ENCODE results near the gene IMP3.

DNA sequence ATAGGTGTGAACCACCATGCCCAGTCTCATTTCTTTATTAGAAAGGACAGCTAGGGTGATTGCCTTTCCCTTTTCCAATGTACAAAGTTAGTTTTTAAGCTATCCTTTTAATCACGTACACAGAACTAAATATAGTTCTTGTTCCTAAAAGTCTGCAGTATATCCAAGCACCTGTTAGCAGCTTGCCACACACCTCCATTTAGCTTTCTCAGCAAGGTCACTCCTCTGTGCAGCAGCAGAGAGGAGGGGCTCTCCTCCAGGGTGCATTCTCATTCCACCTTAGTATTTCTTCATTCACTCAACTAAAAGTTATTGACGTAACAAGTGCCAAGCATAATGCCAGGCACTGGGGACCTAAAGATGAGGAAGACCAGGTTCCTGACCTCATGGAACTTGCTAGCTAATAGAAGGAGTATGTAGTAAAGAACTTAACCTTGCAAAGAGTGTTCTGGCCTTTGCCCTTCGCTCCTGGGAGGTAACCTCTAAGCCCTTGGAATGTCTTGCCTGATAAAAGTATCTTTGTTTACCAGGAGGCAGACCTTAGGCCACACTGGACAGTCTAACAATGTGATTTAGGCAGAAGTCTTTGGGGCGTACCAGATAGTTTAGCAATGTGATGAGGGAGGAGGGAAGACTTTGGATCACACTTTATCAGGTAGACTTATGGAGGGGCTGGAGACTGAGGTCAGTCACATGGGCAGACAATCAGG is 48.2 kb downstream of the IMP3 start:
- no peak for TF ChIP-seq EZH2 (IDR thresholded peaks at IDR 0.05; ENCODE audit: borderline replicate concordance, low read depth, low read length, poor library complexity, severe bottlenecking)
- TF ChIP-seq CTCF (conservative IDR thresholded peaks at IDR 0.05; ENCODE audit: low read depth, low read length) = no peak
